Hippocampal formation (tissue), 2 donors: ENCODE results near the gene C11orf86.

Source experiments
- DNase-seq, 2 donors: peaks; one replicate each; lab custom pipeline; 2025; lab: John Stamatoyannopoulos, UW

C11orf86 gene

GRCh38 chr11:67024966-67025365 is 49.9 kb downstream of the C11orf86 start:
- no peak for DNase-seq

DNA sequence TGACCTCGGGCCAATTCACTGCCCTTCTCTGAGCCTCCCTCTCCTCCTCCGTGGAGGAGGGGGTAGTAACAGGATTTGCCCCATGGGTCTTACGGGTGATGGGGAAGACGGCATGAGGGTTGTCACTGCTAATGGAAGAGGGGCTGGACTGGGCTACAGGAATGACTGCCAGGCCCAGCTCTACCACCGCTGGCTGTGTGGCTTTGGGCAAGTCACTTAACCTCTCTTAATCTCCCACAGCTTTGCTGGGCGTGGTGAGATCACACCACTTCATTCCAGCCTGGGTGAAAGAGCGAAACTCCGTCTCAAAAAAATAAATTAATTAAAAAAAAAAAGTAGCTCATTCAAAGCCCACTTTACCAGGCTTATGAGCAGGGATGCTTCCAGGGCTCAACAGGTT is 50.6 kb downstream of the C11orf86 start:
- DNase-seq: no peak
